ENCODE data around the gene MINDY4.

GRCh38 chr7:30924624-30925023 is 153.4 kb downstream of the MINDY4 start:
- TF ChIP-seq CTCF (IDR thresholded peaks at IDR 0.05) (no peak), POLR2A (IDR thresholded peaks at IDR 0.05) (no peak)

Data from right lobe of liver (tissue), 4 donors.